ENCODE data around the gene TLE4. TPM values are rescaled to one million over a fixed set of nuclear protein-coding genes. Genes with fewer than 3 reads are reported as not detected.
A peak's percentile ranks its signal among the peaks of the same experiment; 100 is the strongest.

Gene TLE4
- total RNA-seq, 2 donors from 2014 or later, result 50.9 to 73.6 TPM

- DNase-seq (ENCODE audit: low spot score), result no peak
- ATAC-seq, result no peak
- peaks cover 8% of the 10 kb centered on the region for H3K36me3 Mint-ChIP-seq
- no peaks in the 10 kb centered on the region for H3K27me3 Mint-ChIP-seq
- peak overlapping the region; percentile 15 to 28 for H3K27ac Mint-ChIP-seq
- peaks cover 69 to 76% of the 10 kb centered on the region in 2 donors for H3K4me1 Mint-ChIP-seq (ENCODE audit: low read depth in 2 of 2)
- no peaks in the 10 kb centered on the region for H3K9me3 Mint-ChIP-seq
- H3K4me3 Mint-ChIP-seq, result no peak overlapping the region
These were observed 6.4 kb downstream of the TLE4 start for GRCh38 chr9:79577969-79578723.

GRCh38 chr9:79578891-79579290 is 7.1 kb downstream of the TLE4 start:
- Mint-ChIP-seq H3K36me3 (peaks cover 8% of the 10 kb centered on the region), H3K4me1 (ENCODE audit: low read depth in 2 of 2) (peaks cover 71 to 79% of the 10 kb centered on the region in 2 donors), H3K27me3 (no peaks in the 10 kb centered on the region), H3K27ac (peak overlapping the region in 1 of 2 donors; percentile 70), H3K9me3 (no peaks in the 10 kb centered on the region), H3K4me3 (no peak overlapping the region)
- ATAC-seq (no peak), DNase-seq (ENCODE audit: low spot score) (no peak)

- Mint-ChIP-seq H3K27me3 (no peaks in the 10 kb centered on the region), H3K36me3 (peaks cover 8% of the 10 kb centered on the region), H3K4me1 (ENCODE audit: low read depth in 2 of 2) (peaks cover 71 to 79% of the 10 kb centered on the region in 2 donors), H3K9me3 (no peaks in the 10 kb centered on the region), H3K27ac (no peak overlapping the region), H3K4me3 (no peak overlapping the region)
- ATAC-seq (no peak), DNase-seq (ENCODE audit: low spot score) (no peak)
These were observed 7.9 kb downstream of the TLE4 start for GRCh38 chr9:79579624-79580023.

GRCh38 chr9:79580055-79580454 is 8.3 kb downstream of the TLE4 start:
- Mint-ChIP-seq H3K36me3 (peaks cover 8% of the 10 kb centered on the region), H3K27me3 (no peaks in the 10 kb centered on the region), H3K27ac (no peak overlapping the region), H3K4me1 (ENCODE audit: low read depth in 2 of 2) (peaks cover 70 to 80% of the 10 kb centered on the region in 2 donors), H3K9me3 (no peaks in the 10 kb centered on the region), H3K4me3 (no peak overlapping the region)
- ATAC-seq (no peak), DNase-seq (ENCODE audit: low spot score) (no peak)

GRCh38 chr9:79581388-79581787 is 9.6 kb downstream of the TLE4 start:
- no peaks in the 10 kb centered on the region for H3K27me3 Mint-ChIP-seq
- peak overlapping the region; percentile 61 for H3K4me3 Mint-ChIP-seq
- no peak for DNase-seq (ENCODE audit: low spot score)
- no peak for ATAC-seq
- H3K4me1 Mint-ChIP-seq (ENCODE audit: low read depth in 2 of 2), result peaks cover 66 to 70% of the 10 kb centered on the region in 2 donors
- H3K36me3 Mint-ChIP-seq, result peaks cover 8% of the 10 kb centered on the region
- no peaks in the 10 kb centered on the region for H3K9me3 Mint-ChIP-seq
- peak overlapping the region; percentile 52 to 66 for H3K27ac Mint-ChIP-seq

- Mint-ChIP-seq H3K4me1 (ENCODE audit: low read depth in 2 of 2) (peaks cover 63 to 67% of the 10 kb centered on the region in 2 donors), H3K4me3 (peak overlapping the region; percentile 61), H3K36me3 (peaks cover 8% of the 10 kb centered on the region), H3K27me3 (no peaks in the 10 kb centered on the region), H3K27ac (peak overlapping the region; percentile 52 to 66), H3K9me3 (no peaks in the 10 kb centered on the region)
- DNase-seq (ENCODE audit: low spot score) (no peak), ATAC-seq (peak; percentile 22 to 52)
These were observed 10.0 kb downstream of the TLE4 start for GRCh38 chr9:79581794-79582193.

GRCh38 chr9:79583952-79584654 is 12.3 kb downstream of the TLE4 start:
- DNase-seq (ENCODE audit: low spot score), result no peak
- peak overlapping the region; percentile 55 to 73 for H3K27ac Mint-ChIP-seq
- no peaks in the 10 kb centered on the region for H3K27me3 Mint-ChIP-seq
- no peaks in the 10 kb centered on the region for H3K9me3 Mint-ChIP-seq
- peaks cover 10% of the 10 kb centered on the region for H3K36me3 Mint-ChIP-seq
- peak overlapping the region; percentile 48 for H3K4me3 Mint-ChIP-seq
- H3K4me1 Mint-ChIP-seq (ENCODE audit: low read depth in 2 of 2), result peaks cover 61 to 68% of the 10 kb centered on the region in 2 donors
- ATAC-seq, result peak; percentile 86 to 93

GRCh38 chr9:79584655-79584982 is 12.9 kb downstream of the TLE4 start:
- H3K27ac Mint-ChIP-seq, result peak overlapping the region; percentile 55 to 73
- ATAC-seq, result no peak
- H3K27me3 Mint-ChIP-seq, result no peaks in the 10 kb centered on the region
- peak overlapping the region; percentile 48 for H3K4me3 Mint-ChIP-seq
- H3K36me3 Mint-ChIP-seq, result peaks cover 10% of the 10 kb centered on the region
- peaks cover 62 to 69% of the 10 kb centered on the region in 2 donors for H3K4me1 Mint-ChIP-seq (ENCODE audit: low read depth in 2 of 2)
- H3K9me3 Mint-ChIP-seq, result no peaks in the 10 kb centered on the region
- DNase-seq (ENCODE audit: low spot score), result no peak

GRCh38 chr9:79588488-79589223 is 16.9 kb downstream of the TLE4 start:
- Mint-ChIP-seq H3K27me3 (no peaks in the 10 kb centered on the region), H3K9me3 (no peaks in the 10 kb centered on the region), H3K4me1 (ENCODE audit: low read depth in 2 of 2) (peaks cover 58 to 69% of the 10 kb centered on the region in 2 donors), H3K36me3 (peaks cover 10% of the 10 kb centered on the region), H3K4me3 (no peak overlapping the region), H3K27ac (peak overlapping the region in 1 of 2 donors; percentile 57)
- DNase-seq (ENCODE audit: low spot score), result no peak
- no peak for ATAC-seq

GRCh38 chr9:79591458-79591857 is 19.7 kb downstream of the TLE4 start:
- no peak overlapping the region for H3K27ac Mint-ChIP-seq
- ATAC-seq (no peak), DNase-seq (ENCODE audit: low spot score) (no peak)
- H3K9me3 Mint-ChIP-seq, result no peaks in the 10 kb centered on the region
- no peaks in the 10 kb centered on the region for H3K27me3 Mint-ChIP-seq
- peak overlapping the region; percentile 4 for H3K4me3 Mint-ChIP-seq
- peaks cover 51 to 68% of the 10 kb centered on the region in 2 donors for H3K4me1 Mint-ChIP-seq (ENCODE audit: low read depth in 2 of 2)
- peaks cover 10% of the 10 kb centered on the region for H3K36me3 Mint-ChIP-seq

GRCh38 chr9:79592726-79593493 is 21.1 kb downstream of the TLE4 start:
- Mint-ChIP-seq H3K9me3 (no peaks in the 10 kb centered on the region), H3K4me1 (ENCODE audit: low read depth in 2 of 2) (peaks cover 56 to 71% of the 10 kb centered on the region in 2 donors), H3K4me3 (peak overlapping the region; percentile 46), H3K27ac (peak overlapping the region; percentile 47 to 65), H3K27me3 (no peaks in the 10 kb centered on the region), H3K36me3 (peaks cover 5% of the 10 kb centered on the region)
- DNase-seq (ENCODE audit: low spot score), result no peak
- ATAC-seq, result peak; percentile 57 to 69

- H3K4me3 Mint-ChIP-seq, result no peak overlapping the region
- ATAC-seq, result no peak
- peak overlapping the region in 1 of 2 donors; percentile 52 for H3K27ac Mint-ChIP-seq
- H3K27me3 Mint-ChIP-seq, result no peaks in the 10 kb centered on the region
- peaks cover 47 to 51% of the 10 kb centered on the region in 2 donors for H3K4me1 Mint-ChIP-seq (ENCODE audit: low read depth in 2 of 2)
- no peaks in the 10 kb centered on the region for H3K9me3 Mint-ChIP-seq
- peaks cover 18% of the 10 kb centered on the region for H3K36me3 Mint-ChIP-seq
- DNase-seq (ENCODE audit: low spot score), result no peak
These were observed 27.0 kb downstream of the TLE4 start for GRCh38 chr9:79598562-79599345.

GRCh38 chr9:79600466-79600865 is 28.7 kb downstream of the TLE4 start:
- Mint-ChIP-seq H3K36me3 (peaks cover 18% of the 10 kb centered on the region), H3K27me3 (no peaks in the 10 kb centered on the region), H3K27ac (no peak overlapping the region), H3K4me3 (no peak overlapping the region), H3K4me1 (ENCODE audit: low read depth in 2 of 2) (peaks cover 37 to 41% of the 10 kb centered on the region in 2 donors), H3K9me3 (no peaks in the 10 kb centered on the region)
- ATAC-seq (no peak), DNase-seq (ENCODE audit: low spot score) (no peak)
